DOHH2 (cell line): ENCODE results near the gene RNF207.
"Not testable (repeated sequence)": the region's sequence is repeated elsewhere in the genome, so short reads cannot be mapped to it uniquely, and the experiment has no call there.

Experiments
- H3F3A ChIP-seq: fragments of 200-600 bp; sonication (generic), shearing (Covaris generic); 2 replicates; pipeline ENCODE4 v1.6.0; 2016; ENCODE audit warnings: antibody characterized with exemption, mild to moderate bottlenecking; ENCODE audit not compliant: control insufficient read depth, insufficient read depth
- H3K27ac ChIP-seq: fragments of 200-600 bp; sonication (generic); 2 replicates; pipeline ENCODE4 v1.5.1; 2014; ENCODE audit warnings: low read depth, mild to moderate bottlenecking, low read length, moderate library complexity
- H3K27me3 ChIP-seq: fragments of 200-600 bp; sonication (generic); 2 replicates; pipeline ENCODE4 v1.6.1; 2014; ENCODE audit warnings: mild to moderate bottlenecking, low read length, mixed read lengths; ENCODE audit not compliant: control insufficient read depth
- H3K36me3 ChIP-seq: fragments of 200-600 bp; sonication (generic); 2 replicates; pipeline ENCODE4 v1.6.1; 2014; ENCODE audit warnings: mild to moderate bottlenecking, low read length, moderate library complexity, mixed read lengths; ENCODE audit not compliant: control insufficient read depth
- H3K4me1 ChIP-seq: fragments of 200-600 bp; sonication (generic); 2 replicates; pipeline ENCODE4 v1.6.1; 2014; ENCODE audit warnings: mild to moderate bottlenecking, low read length, mixed read lengths; ENCODE audit not compliant: control insufficient read depth
- H3K4me2 ChIP-seq: fragments of 200-600 bp; sonication (generic); 2 replicates; pipeline ENCODE4 v1.6.0; 2014; ENCODE audit warnings: mild to moderate bottlenecking, low read length, moderate library complexity
- H3K4me3 ChIP-seq: fragments of 200-600 bp; sonication (generic); 2 replicates; pipeline ENCODE4 v1.5.1; 2014; ENCODE audit warnings: mild to moderate bottlenecking, low read length, mixed read lengths
- H3K79me2 ChIP-seq: fragments of 200-600 bp; sonication (generic); 2 replicates; pipeline ENCODE4 v1.6.1; 2014; ENCODE audit warnings: mild to moderate bottlenecking, low read length, mixed read lengths; ENCODE audit not compliant: control insufficient read depth
- H3K9me2 ChIP-seq: fragments of 200-600 bp; sonication (generic); replicated peaks from 2 replicates; pipeline ENCODE4 v1.6.1; 2014; ENCODE audit warnings: mild to moderate bottlenecking, low read length, mixed read lengths; ENCODE audit not compliant: control insufficient read depth
- H3K9me3 ChIP-seq: fragments of 200-600 bp; sonication (generic); 2 replicates; pipeline ENCODE4 v1.6.1; 2014; ENCODE audit warnings: antibody characterized with exemption, low read length, mixed read lengths; ENCODE audit not compliant: control insufficient read depth, insufficient read depth
- H4K20me1 ChIP-seq: fragments of 200-600 bp; sonication (generic); 2 replicates; pipeline ENCODE4 v1.6.0; 2014; ENCODE audit warnings: low read depth, mild to moderate bottlenecking, antibody characterized with exemption, low read length, moderate library complexity; ENCODE audit not compliant: control insufficient read depth, insufficient read depth
- EZH2phosphoT487 ChIP-seq: fragments of 200-600 bp; sonication (generic); IDR thresholded peaks from 2 replicates; pipeline ENCODE4 v1.6.1; 2017; ENCODE audit warnings: borderline replicate concordance, mild to moderate bottlenecking, antibody characterized with exemption, low read length, moderate library complexity, mixed read lengths
- TF ChIP-seq, protein P1 (sequence below): fragments of 200-600 bp; sonication (generic); IDR thresholded peaks from one replicate; pipeline ENCODE4 v1.5.1; 2014; ENCODE audit warnings: antibody characterized with exemption, mild to moderate bottlenecking, low read depth, low read length; ENCODE audit not compliant: poor library complexity, severe bottlenecking

Gene RNF207

DNA sequence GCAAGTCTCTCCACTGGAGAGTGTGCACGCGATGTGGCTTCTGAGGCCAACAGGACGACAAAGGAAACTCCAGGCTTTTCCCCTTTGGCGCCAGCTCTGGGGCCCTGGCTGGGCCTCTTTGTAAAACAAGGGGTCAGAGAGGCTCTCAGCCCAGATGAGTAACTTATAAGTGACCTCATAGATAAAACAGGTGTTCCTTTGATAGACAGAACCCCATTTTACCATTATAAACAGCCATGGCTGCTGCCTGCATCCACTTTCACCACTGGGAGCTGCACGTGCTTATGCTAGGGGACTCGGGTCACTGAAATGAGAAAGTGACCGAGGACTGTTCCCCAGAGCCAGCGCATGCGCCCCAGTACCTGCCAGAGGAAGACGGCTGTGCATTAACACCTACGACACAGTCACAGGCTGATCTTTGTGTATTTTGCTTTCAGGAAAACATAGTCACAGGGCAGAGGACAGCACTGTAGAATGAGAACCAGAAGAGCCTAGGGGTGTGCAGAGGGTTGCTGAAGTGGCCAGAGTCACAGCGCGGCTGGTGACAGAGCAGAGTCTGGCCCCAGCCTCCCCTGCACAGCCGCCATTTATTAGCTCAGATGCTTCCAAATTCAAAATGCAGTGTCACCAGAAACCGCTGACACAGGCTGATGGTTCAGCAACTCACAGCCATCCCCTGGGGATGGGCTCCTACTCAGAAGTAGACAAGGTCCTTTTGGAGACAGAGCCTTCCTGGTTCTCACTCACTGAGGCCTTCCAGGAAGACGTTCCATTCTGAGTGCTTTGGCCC is 12.7 kb downstream of the RNF207 start:
- TF ChIP-seq, protein P1, sequence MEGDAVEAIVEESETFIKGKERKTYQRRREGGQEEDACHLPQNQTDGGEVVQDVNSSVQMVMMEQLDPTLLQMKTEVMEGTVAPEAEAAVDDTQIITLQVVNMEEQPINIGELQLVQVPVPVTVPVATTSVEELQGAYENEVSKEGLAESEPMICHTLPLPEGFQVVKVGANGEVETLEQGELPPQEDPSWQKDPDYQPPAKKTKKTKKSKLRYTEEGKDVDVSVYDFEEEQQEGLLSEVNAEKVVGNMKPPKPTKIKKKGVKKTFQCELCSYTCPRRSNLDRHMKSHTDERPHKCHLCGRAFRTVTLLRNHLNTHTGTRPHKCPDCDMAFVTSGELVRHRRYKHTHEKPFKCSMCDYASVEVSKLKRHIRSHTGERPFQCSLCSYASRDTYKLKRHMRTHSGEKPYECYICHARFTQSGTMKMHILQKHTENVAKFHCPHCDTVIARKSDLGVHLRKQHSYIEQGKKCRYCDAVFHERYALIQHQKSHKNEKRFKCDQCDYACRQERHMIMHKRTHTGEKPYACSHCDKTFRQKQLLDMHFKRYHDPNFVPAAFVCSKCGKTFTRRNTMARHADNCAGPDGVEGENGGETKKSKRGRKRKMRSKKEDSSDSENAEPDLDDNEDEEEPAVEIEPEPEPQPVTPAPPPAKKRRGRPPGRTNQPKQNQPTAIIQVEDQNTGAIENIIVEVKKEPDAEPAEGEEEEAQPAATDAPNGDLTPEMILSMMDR, result no peak
- TF ChIP-seq EZH2phosphoT487, result no peak
- peaks cover 30% of the 10 kb centered on the region for H3K36me3 ChIP-seq
- H3K4me1 ChIP-seq, result no peaks in the 10 kb centered on the region
- no peaks in the 10 kb centered on the region for H3K79me2 ChIP-seq
- no peaks in the 10 kb centered on the region for H3K9me3 ChIP-seq
- no peaks in the 10 kb centered on the region for H4K20me1 ChIP-seq
- no peaks in the 10 kb centered on the region for H3K27me3 ChIP-seq
- H3K9me2 ChIP-seq, result no peaks in the 10 kb centered on the region
- H3K4me3 ChIP-seq, result no peak overlapping the region
- H3K27ac ChIP-seq, result no peak overlapping the region
- no peak overlapping the region for H3K4me2 ChIP-seq
- no peaks in the 10 kb centered on the region; the same call in 1 of the 2 replicates for H3F3A ChIP-seq

DNA sequence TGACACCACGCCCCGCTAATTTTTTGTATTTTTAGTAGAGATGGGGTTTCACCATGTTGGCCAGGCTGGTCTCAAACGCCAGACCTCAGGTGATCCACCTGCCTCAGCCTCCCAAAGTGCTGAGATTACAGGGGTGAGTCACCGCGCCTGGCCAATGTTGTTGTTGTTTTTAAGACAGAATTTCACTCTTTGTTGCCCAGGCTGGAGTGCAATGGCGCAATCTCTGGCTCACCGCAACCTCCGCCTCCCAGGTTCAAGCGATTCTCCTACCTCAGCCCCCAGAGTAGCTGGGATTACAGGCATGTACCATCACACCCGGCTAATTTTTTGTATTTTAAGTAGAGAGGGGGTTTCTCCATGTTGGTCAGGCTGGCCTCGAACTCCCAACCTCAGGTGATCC is 13.7 kb downstream of the RNF207 start:
- H3K4me2 ChIP-seq, H3F3A ChIP-seq, H3K27me3 ChIP-seq, H3K27ac ChIP-seq, H3K79me2 ChIP-seq, H4K20me1 ChIP-seq, H3K4me1 ChIP-seq, H3K4me3 ChIP-seq, H3K9me2 ChIP-seq, H3K9me3 ChIP-seq: not testable (repeated sequence)
- H3K36me3 ChIP-seq, result peaks cover 41% of the 10 kb centered on the region

DNA sequence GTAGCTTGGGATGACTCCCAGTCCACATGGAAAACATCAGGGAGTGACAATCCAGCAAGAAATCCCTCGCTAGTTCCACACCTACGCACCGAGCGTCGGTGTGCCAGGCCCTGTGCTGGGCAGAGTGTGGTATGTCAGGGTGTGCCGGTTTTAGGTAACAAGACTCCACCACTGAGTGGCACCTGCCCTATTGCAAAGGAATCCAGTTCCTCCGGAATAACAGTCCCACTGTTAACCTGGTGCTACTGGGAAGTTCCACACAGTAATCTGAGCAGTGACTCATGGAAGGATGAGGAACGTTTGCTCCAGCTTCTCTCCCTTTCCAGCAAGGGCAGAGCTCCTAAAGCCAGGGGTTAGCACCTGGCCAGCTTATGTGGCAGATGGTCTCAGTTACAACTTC is 14.3 kb downstream of the RNF207 start:
- Histone ChIP-seq H4K20me1 (peaks cover 4% of the 10 kb centered on the region; the same call in 1 of the 2 replicates), H3K27me3 (no peaks in the 10 kb centered on the region), H3K27ac (no peak overlapping the region), H3F3A (no peaks in the 10 kb centered on the region; the same call in 1 of the 2 replicates), H3K4me1 (no peaks in the 10 kb centered on the region), H3K4me3 (no peak overlapping the region), H3K9me3 (no peaks in the 10 kb centered on the region), H3K4me2 (no peak overlapping the region), H3K79me2 (peaks cover 5% of the 10 kb centered on the region; the same call in 1 of the 2 replicates), H3K9me2 (no peaks in the 10 kb centered on the region), H3K36me3 (peaks cover 47% of the 10 kb centered on the region)
- TF ChIP-seq, protein P1, result no peak
- no peak for TF ChIP-seq EZH2phosphoT487

DNA sequence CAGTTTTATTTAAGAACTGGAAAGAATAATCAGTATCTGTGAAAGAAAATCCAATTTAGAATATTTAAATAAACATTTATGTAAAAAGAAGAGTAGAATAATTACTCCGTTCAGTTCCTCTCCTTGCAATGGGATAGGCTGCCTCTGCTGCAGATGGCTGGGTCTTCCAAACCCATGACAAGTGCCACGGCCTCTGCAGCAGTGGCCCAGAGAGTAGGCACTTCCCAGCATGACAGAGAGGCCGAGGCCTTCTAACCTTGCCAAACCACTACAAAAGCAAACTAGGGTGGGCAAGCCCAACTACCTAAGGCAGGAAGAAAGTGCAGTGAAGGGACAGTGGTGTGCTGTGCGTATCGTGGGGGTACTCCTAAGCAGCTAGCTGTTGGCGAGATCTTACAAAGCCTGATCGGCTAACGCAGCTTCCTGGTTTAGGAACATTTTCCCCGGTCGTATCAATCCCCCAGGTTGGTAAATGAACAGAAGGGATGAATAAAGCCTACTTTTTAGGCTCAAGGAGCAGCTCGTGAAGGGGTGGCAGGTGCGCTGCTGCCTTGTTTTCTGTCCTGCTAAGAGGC is 15.4 kb downstream of the RNF207 start:
- no peak overlapping the region for H3K4me2 ChIP-seq
- peaks cover 4% of the 10 kb centered on the region; the same call in 1 of the 2 replicates for H4K20me1 ChIP-seq
- no peaks in the 10 kb centered on the region; the same call in 1 of the 2 replicates for H3F3A ChIP-seq
- no peaks in the 10 kb centered on the region for H3K27me3 ChIP-seq
- H3K4me3 ChIP-seq, result no peak overlapping the region
- peaks cover 12% of the 10 kb centered on the region for H3K79me2 ChIP-seq
- H3K36me3 ChIP-seq, result peaks cover 57% of the 10 kb centered on the region
- H3K4me1 ChIP-seq, result no peaks in the 10 kb centered on the region
- H3K9me2 ChIP-seq, result no peaks in the 10 kb centered on the region
- H3K27ac ChIP-seq, result no peak overlapping the region
- TF ChIP-seq, protein P1, result no peak
- TF ChIP-seq EZH2phosphoT487, result no peak
- H3K9me3 ChIP-seq, result no peaks in the 10 kb centered on the region
